ENCODE data around the gene IRAK1. TPM values are rescaled to one million over a fixed set of nuclear protein-coding genes. Genes with fewer than 3 reads are reported as not detected.
A peak's percentile ranks its signal among the peaks of the same experiment; 100 is the strongest.

The IRAK1 gene
- total RNA-seq, 2 experiments from 2014 or later, result 61.2 to 67.4 TPM

DNA sequence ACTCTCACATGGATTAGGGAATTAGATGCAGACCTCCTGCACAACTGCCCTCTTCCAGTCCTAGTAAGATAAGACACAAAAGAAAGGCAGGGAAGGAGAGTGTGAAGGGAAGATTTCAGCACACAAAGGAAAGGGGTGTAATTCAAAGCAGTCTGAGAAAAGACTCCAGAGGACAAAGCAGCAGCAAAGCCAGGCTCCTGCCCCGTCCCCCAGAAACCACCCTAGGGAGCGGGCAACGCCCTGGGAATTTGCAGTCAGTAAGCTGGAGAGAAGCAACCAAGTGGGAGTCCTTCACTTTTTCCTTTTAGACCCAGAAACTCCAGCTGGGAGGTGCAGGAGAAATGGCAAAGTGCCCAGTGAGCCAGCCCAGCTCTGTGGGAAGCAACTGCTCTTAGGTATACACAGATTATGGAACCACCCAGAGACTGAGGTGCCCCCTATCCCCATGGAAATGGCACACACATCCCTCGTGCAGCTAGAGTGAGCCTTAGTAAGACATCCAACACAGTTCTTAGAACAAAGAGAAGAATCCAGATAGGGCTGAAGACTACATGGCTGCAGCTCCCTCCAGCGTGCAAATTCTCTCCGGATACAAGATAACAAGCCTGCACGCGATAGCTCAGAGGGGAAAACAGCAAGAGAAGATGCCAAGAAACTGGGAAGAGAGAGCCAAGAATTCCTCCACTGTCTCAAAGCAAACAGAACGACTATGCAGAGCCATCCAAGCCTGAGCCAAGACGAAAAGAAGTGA is 26.5 kb upstream of the IRAK1 start:
- TF ChIP-seq, protein P1, sequence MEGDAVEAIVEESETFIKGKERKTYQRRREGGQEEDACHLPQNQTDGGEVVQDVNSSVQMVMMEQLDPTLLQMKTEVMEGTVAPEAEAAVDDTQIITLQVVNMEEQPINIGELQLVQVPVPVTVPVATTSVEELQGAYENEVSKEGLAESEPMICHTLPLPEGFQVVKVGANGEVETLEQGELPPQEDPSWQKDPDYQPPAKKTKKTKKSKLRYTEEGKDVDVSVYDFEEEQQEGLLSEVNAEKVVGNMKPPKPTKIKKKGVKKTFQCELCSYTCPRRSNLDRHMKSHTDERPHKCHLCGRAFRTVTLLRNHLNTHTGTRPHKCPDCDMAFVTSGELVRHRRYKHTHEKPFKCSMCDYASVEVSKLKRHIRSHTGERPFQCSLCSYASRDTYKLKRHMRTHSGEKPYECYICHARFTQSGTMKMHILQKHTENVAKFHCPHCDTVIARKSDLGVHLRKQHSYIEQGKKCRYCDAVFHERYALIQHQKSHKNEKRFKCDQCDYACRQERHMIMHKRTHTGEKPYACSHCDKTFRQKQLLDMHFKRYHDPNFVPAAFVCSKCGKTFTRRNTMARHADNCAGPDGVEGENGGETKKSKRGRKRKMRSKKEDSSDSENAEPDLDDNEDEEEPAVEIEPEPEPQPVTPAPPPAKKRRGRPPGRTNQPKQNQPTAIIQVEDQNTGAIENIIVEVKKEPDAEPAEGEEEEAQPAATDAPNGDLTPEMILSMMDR (IDR thresholded peaks at IDR 0.05), result no peak
- H3K27me3 Mint-ChIP-seq, result no peaks in the 10 kb centered on the region
- no peak overlapping the region for H3K27ac Mint-ChIP-seq
- no peak overlapping the region for H3K4me3 Mint-ChIP-seq
- peaks cover 43% of the 10 kb centered on the region for H3K4me1 Mint-ChIP-seq (ENCODE audit: low read depth)
- ATAC-seq (ENCODE audit: poor library complexity) (no peak), DNase-seq (no peak)
- Histone ChIP-seq H3K9me3 (ENCODE audit: control insufficient read depth in 1 of 2, insufficient read depth in 1 of 2, low read length in 2 of 2) (no peaks in the 10 kb centered on the region), H3K4me3 (ENCODE audit: low read length) (no peak overlapping the region), H3K27me3 (ENCODE audit: control insufficient read depth in 1 of 2, insufficient read depth in 2 of 2, low read length in 2 of 2) (no peaks in the 10 kb centered on the region), H3K36me3 (ENCODE audit: insufficient read depth, low read length) (peaks cover 52% of the 10 kb centered on the region), H3K4me1 (ENCODE audit: insufficient read depth, low read length) (peaks cover 24% of the 10 kb centered on the region), H3K27ac (ENCODE audit: low read depth in 1 of 2, low read length in 2 of 2) (no peak overlapping the region)
- intact Hi-C loops (cut with DNase I, micrococcal nuclease), result no loop called here
- H3K9me3 Mint-ChIP-seq, result no peaks in the 10 kb centered on the region
- H3K36me3 Mint-ChIP-seq (ENCODE audit: low read depth), result peaks cover 72% of the 10 kb centered on the region
- ChIA-PET CTCF (no interaction called here), POLR2A (interaction anchor here (0.6 kb wide), 1 partner anchor 32 kb away, joined by 3 read pairs; no protein-coding TSS in a partner anchor)

DNA sequence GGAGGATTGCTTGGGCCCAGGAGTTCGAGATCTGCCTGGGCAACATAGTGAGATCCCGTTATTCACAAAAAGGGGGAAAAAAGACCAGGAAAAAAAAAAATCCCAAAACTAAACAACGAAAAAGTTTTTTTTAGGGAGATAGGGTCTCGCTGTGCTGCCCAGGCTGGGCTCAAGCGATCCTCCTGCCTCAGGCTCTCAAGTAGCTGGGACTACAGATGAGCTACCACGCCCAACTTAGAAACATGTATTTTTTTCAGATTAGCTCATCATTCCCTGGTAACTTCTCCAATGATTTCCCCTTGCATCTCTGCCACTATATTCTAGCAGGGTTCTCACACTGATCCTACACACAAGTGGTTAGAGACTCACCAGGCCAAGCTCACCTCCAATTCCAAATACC is 24.4 kb upstream of the IRAK1 start:
- CTCF ChIA-PET, result no interaction called here
- no peak for DNase-seq
- Mint-ChIP-seq H3K36me3 (ENCODE audit: low read depth) (peaks cover 70% of the 10 kb centered on the region), H3K27me3 (no peaks in the 10 kb centered on the region), H3K27ac (peak overlapping the region; percentile 42), H3K4me3 (no peak overlapping the region), H3K9me3 (no peaks in the 10 kb centered on the region), H3K4me1 (ENCODE audit: low read depth) (peaks cover 40% of the 10 kb centered on the region)
- no peak for ATAC-seq (ENCODE audit: poor library complexity)
- intact Hi-C loops (cut with DNase I, micrococcal nuclease), result no loop called here
- Histone ChIP-seq H3K9me3 (ENCODE audit: control insufficient read depth in 1 of 2, insufficient read depth in 1 of 2, low read length in 2 of 2) (no peaks in the 10 kb centered on the region), H3K4me1 (ENCODE audit: insufficient read depth, low read length) (peaks cover 28% of the 10 kb centered on the region), H3K36me3 (ENCODE audit: insufficient read depth, low read length) (peaks cover 38% of the 10 kb centered on the region), H3K27ac (ENCODE audit: low read depth in 1 of 2, low read length in 2 of 2) (no peak overlapping the region), H3K27me3 (ENCODE audit: control insufficient read depth in 1 of 2, insufficient read depth in 2 of 2, low read length in 2 of 2) (no peaks in the 10 kb centered on the region), H3K4me3 (ENCODE audit: low read length) (no peak overlapping the region)
- TF ChIP-seq, protein P1 (IDR thresholded peaks at IDR 0.05), result no peak
- POLR2A ChIA-PET, result no interaction called here

DNA sequence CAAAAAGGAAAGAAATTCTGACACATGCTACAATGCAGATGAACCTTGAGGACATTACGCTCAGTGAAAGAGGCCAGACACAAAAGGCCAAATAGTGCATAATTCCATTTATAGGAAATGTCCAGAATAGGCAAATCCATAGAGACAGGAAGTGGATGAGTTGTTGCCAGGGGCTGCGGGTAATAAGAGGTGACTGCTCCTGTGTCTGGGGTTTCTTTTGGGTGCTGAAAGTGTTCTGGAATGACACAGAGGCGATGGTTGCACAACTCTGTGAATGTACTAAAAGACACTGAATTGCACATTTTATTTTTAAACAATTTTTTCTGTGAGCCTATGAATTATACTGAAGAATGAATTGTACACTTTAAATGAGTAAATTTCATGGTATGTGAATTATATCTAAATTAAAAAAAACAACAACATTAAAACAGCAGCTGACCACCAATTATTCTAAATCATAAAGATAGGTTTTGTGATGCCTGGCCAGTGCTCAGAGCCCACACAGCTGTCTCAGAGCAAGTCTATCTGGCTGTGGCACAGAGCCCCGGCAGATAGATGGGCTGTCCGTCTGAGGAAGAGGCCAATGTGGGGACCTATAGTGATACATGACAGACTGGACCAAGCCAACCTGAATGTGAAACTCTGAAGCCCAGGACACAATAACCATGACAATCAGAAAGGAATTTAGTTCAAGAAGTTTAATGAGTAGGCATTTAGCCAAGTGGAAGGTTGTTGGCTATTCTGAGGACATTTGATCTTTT is 23.5 kb upstream of the IRAK1 start:
- TF ChIP-seq, protein P1 (IDR thresholded peaks at IDR 0.05), result no peak
- no peaks in the 10 kb centered on the region for H3K9me3 Mint-ChIP-seq
- H3K27ac Mint-ChIP-seq, result peak overlapping the region; percentile 42
- no peak for ATAC-seq (ENCODE audit: poor library complexity)
- intact Hi-C loops (cut with DNase I, micrococcal nuclease), result no loop called here
- Histone ChIP-seq H3K27me3 (ENCODE audit: control insufficient read depth in 1 of 2, insufficient read depth in 2 of 2, low read length in 2 of 2) (no peaks in the 10 kb centered on the region), H3K4me3 (ENCODE audit: low read length) (no peak overlapping the region), H3K4me1 (ENCODE audit: insufficient read depth, low read length) (peaks cover 23% of the 10 kb centered on the region), H3K27ac (ENCODE audit: low read depth in 1 of 2, low read length in 2 of 2) (no peak overlapping the region), H3K9me3 (ENCODE audit: control insufficient read depth in 1 of 2, insufficient read depth in 1 of 2, low read length in 2 of 2) (no peaks in the 10 kb centered on the region), H3K36me3 (ENCODE audit: insufficient read depth, low read length) (peaks cover 33% of the 10 kb centered on the region)
- peaks cover 61% of the 10 kb centered on the region for H3K36me3 Mint-ChIP-seq (ENCODE audit: low read depth)
- ChIA-PET CTCF (no interaction called here), POLR2A (no interaction called here)
- H3K27me3 Mint-ChIP-seq, result no peaks in the 10 kb centered on the region
- no peak overlapping the region for H3K4me3 Mint-ChIP-seq
- DNase-seq, result peak in 2 of 14 experiments; percentile 27 to 40
- peaks cover 34% of the 10 kb centered on the region for H3K4me1 Mint-ChIP-seq (ENCODE audit: low read depth)
